HL-60/S4 treated with retinoic acid at 250 ng/mL for 4 days and 3 days (cell line): ENCODE data around the gene LTN1.
"Not testable (repeated sequence)": the region's sequence is repeated elsewhere in the genome, so short reads cannot be mapped to it uniquely, and the experiment has no call there.

Experiments used
- in situ Hi-C: fragments of 300-500 bp; cut with MboI; formaldehyde crosslinking; loops from 2 replicates; pipeline ENCODE4 v1.7.0; 2022; ENCODE audit warnings: low sequenced_read_pairs

The LTN1 gene

DNA sequence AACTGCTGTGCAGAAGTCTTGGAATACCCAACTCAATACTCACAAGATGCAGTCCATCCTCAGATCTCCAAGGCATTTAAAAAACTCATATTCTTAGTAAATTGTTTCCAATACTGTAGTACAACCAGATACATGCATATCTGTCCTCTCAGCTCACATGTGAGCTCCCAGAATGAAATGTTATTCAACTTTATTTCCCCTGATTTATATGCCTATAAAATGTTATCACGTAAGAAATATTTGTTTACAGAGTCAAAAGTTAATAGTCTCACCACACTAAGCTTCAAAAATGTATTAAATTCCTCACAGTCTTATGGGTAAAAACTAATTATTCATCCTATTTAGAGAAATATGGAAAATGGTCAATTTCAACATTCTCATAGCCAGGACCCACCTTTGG is 56.6 kb downstream of the LTN1 start:
- in situ Hi-C loops: no loop called here

DNA sequence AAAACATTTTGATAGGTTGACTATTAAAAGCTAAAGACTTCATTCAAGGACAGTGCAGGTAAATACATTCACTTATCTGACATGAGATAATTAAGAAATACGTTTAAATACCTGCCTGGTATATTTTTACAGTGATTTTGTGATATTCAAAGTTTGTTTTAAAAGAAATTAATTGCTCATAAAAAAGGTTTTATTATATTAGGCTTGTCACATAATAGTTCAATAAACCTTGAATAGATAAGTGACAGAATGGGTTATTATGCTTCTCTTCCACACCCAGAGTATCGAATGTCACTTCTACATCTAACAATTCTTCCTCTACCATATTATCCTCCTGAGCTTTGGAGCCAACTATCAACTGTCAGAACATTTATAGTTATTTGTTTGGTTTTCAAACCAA is 60.0 kb downstream of the LTN1 start:
- in situ Hi-C loops: no loop called here

DNA sequence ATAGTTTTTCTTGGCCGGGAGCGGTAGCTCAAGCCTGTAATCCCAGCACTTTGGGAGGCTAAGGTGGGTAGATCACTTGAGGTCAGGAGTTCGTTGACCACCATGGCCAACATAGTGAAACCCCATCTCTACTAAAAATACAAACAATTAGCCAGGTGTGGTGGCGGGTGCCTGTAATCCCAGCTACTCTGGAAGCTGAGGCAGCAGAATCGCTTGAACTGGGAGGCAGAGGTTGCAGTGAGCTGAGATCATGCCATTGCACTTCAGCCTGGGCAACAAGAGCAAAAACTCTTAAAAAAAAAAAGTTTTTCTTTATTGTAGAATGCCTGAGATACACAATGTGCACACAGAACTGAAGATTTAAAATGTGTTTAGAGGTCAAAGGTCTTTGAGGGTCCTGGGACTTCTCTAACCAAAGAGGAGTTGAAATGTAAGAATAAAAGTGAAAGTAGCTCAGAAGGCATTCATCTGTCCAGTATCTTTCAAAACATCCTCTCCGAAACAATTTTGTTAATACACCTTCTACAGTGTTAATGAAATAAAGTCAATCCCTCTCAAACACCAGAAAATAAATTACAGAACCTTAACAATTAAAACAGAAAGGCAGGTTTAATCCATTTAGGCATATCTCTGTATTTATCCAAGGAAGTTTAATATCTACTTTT is 60.8 kb downstream of the LTN1 start:
- in situ Hi-C loops: not testable (repeated sequence)

DNA sequence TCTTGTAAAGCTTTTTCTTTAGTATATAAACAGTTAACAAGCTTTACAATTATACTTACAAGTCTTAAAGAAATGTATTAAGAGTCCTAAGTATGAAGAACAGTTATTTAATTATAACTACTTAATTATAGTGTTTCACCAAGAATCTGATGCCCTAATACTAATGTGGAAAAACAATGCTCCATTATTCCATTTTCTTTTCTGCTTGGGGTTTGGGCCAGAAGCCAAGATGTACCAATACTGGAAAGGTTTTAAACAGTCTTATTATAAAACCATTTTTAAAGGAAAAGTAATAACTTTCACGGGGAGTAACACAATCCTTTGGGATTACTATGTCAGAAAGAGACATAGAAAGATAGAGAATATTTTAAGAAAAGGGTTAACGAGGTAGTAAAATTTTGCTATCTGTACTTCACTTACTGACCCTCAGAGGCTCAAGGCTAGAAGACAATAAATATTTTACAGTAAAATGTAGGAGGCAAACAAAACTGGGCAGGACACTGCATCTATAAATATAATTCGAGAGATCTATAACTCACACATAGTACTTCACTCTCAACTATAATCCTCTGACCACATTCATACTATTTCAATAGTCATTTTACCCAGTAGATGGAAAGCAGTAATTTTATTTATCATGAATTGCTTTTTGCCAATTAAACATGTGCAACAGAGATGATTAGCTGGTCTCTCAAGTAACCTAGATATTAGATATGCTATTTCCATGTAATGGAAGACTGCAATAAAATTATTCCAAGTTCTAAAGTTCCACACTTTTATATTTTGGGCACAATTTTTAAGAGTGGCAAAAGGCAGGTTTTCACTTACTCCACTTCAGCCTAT is 63.9 kb downstream of the LTN1 start:
- in situ Hi-C loops: no loop called here

DNA sequence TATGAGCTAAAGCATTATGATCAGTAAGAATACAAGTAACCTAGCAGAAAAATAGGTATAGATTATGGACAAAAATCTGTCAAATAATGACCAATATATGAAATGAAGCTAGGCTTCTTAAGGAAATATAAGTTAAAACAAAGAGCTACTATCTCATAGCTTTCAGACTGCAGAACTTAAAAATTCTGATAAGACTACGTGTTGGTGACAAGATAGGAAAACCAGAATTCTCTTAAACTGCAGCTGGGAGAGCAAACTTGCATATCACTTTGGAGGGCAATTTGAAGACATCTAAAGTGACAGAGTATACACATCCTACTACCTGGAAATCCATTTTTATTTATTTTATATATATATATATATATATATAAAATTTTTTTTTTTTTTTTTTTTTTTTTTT is 65.5 kb downstream of the LTN1 start:
- in situ Hi-C loops: no loop called here

DNA sequence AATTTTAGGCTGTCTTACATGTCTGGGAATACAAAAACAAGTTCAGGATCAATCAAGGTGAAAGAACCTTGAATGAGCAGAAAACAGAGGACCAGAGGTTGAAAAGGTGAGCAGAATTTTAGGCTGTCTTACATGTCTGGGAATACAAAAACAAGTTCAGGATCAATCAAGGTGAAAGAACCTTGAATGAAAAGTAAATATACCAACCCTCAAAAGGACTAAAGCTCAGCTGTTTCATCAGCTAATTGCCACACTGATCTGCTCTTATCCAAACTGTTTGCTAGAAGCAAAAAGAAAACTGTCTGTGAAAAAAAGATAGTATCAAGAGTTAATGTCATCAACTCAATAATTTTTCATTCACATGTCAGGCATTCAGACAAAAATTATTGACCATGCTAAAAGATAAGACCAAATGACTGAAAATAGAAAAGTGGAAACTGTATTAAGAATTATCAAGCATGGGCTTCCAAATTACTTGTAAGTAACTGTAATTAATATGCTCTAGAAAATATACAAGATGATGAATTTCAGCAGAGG is 69.2 kb downstream of the LTN1 start:
- in situ Hi-C loops: no loop called here

DNA sequence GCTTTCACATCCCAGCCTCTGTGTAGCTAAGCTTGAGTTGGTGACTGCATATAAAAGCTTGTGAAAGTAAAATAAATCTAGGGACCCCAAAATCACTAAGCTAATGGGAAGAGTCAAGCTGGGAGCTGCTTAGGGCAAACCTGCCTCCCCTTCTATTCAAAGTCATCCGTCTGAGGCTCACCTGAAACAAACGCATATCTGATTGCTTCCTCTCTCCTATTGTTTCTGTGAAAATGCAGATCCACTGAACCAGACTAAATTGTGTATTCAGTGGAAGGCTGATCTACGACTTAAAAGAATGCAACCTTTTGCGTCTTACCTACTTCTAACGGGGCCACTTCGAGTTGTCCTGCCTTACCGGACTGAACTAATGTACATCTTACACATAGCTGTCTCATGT is 70.3 kb downstream of the LTN1 start:
- in situ Hi-C loops: no loop called here

DNA sequence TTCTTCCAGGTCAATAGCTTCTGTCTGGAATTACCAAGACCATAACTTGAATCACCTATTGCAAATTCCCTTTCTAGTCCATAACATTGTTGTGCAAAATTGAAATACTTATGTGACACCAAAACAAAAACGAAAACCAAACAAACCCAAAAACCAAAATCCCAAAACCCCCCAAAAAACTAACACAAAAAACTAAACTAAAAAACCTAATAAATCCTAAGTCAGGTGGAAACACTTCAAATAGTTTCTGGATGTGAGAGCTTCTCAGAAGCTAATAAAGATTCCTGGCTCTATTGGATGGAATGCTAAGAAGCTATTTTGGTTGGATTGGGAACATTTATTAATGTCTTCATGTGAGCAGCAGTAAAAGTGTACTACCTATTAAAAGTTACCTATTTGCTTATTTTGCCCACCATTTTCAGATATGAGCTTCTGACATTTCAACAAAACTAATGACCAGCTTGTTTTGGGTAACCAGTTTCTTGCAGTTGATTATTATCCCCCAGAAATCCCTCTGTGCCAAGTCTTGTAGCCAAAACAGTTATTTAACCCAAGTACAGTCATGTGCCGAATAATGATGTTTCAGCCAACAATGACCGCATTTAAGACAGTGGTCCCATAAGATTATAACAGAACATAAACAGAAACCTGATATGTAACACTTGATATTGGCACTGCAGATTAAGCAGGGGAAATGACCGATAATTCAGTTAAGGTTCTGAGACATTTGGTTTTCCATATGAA is 76.4 kb downstream of the LTN1 start:
- in situ Hi-C loops: no loop called here

DNA sequence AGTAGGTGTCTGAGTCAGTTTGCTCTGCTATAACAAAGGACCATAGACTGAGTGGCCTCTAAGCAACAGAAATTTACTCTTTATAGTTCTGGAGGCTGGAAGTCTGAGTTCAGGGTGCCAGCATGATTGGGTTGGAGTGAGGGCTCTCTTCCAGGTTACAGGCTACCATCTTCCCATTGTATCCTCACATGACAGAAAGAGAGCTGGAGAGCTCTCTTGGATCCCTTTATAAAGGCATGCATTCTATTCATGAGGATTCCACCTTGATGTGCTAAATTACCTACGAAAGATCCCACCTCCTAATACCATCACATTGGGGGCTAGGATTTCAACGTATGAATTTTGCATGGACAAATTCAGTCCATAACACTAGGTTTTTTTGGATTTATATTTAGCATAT is 79.6 kb downstream of the LTN1 start:
- in situ Hi-C loops: no loop called here

DNA sequence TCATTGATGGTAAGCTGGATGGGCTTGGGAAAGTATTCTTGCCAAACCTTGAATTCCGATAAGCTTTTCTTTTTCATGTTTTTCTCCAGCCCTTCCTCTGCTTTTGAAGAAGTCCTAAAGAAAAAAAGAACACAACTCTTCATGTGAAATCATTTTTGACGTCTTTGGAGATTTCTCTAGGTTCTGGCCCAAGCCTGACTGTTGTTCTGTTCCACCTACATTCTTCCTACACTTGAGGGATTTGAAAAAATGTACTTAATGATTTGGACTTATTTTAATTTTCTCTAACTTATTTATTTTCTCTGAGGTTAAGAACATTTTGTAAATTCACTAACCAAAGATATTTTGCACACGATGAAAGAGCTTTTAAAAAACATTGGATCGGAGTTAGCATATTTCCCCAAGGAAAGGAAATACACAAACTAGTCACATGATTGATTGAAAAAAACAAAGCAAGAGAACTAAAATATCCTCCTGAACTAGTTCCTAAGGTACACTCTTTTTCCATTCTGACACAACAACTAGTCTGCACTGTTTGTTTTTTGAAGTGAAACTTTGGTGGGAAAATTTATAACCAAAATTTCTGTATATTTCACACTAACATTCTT is 82.3 kb downstream of the LTN1 start:
- in situ Hi-C loops: no loop called here

DNA sequence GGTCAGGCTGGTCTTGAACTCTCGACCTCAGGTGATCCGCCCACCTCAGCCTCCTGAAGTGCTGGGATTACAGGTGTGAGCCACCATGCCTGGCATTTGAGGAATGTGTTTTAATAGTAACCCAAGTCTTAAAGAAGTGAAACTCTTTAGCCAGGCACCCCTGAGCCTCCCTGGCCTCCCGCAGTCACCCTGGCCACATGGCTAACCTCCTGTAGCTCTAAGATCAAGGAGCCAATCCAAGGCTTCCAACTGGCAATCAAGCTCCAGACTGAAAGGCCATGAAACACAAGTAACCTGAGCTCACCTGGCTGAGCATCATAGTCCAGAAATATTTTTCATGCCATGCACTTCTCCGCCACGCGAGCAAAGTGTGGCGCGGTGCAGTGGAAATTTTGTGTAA is 84.3 kb downstream of the LTN1 start:
- in situ Hi-C loops: no loop called here

DNA sequence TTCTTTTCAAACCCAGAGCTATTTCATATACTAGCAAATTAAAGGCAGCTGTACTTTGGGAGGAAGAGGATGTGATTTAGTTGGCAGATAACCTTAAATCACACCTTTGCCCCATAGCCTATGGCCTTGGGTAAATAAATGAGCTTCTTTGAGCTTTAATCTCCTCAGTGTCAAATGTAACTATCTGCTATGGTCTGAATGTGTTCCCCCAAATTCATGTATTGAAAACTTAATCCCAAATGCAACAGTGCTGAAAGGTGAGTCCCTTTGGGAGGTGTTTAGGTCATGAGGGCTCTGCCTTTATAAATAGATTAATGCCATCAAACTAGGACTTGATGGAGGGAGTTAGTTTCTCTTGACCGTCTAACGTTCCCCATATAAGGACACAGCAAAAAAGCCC is 85.8 kb downstream of the LTN1 start:
- in situ Hi-C loops: no loop called here

DNA sequence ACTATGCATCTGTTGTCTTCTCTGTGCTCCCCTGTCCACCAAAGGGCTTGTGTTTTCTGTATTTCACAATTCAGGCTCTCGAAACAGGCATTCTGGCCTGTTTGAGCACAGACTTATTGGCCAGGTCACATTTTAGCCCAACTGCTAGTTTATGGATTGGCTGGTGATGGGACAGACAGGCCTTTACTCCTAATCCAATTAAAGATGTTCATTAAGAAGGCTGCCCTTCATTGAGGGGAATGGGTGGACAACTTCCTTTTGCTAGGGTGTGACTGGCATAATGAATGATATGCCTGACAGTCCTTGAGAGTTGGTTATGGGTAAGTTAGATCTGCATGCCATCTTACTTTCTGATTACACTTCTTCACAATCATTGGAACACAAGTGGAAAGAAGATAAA is 86.4 kb downstream of the LTN1 start:
- in situ Hi-C loops: no loop called here

DNA sequence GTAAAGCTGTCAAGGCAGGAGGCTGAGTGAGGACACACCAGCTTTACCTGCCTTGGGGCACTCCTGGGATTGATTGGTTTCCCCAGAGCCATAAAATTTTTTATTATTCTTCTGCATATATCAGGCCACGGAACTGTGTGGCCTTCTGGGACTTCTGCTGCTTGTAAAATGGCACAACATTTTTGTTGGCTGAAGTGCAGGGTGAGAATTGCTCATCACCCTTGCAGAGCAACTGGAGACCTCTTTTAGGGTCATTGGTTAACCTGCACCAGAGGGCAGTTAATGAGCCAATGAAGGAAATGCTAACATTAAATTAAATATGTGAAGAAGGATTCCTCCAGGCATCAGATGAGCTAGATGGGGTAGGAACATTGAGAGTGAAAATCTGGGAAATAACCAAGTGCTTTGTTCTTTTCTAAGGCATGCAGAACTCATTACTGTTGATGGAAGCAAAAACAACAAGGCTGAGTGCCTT is 87.7 kb downstream of the LTN1 start:
- in situ Hi-C loops: no loop called here

DNA sequence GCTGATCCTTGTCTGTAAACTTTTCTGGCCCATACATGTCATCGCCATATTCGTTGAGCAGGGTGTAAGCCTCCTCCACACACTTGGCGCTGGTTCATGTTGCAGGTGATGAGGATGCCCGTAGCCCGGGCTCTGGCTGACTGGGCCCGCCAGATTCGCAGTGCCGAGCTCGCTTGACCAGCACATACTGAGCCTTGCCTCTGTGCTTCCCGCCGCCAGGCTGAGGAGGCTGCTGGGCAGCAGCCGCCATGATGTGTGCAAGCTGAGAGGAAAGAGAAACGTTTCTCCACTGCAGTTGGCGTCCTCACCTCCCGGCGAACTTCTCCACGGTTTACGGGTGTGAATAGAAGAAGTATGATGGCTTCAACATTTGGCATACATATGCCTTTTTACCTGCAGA is 89.2 kb downstream of the LTN1 start:
- in situ Hi-C loops: no loop called here

DNA sequence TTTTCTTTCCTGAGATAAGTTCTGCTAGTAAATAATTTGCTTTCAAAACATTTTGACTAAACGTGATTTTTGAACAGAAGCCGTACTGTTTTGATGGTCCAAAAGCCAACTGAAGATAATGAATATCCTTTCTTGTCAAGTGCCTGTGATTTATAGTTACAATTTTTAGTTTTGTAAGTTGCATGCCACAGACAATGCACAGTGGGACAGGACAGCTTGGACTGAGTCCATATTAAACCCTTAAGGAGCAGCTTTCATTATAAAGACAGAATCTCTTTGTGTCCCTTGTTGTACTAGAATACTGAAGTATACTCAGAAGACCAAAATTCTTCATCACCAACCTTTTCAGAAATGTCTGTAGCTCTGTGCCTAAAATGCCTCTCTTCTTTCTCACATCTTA is 92.2 kb downstream of the LTN1 start:
- in situ Hi-C loops: no loop called here

DNA sequence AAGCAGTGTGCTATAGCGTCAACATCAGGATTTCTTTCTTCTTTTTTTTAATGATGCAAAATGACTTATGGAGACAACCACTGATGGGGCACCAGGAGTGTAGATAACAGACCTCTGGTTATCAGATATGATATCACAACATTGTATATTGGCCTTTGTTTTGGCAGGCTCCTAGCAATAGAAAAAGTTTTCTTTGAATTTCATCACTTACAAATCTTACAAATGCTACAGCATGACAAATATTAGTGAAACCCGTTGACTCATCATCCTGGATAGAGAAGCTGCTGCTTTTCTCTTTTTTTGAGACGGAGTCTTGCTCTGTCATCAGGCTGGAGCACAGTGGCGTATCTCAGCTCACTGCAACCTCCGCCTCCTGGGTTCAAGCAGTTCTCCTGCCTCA is 92.9 kb downstream of the LTN1 start:
- in situ Hi-C loops: no loop called here

DNA sequence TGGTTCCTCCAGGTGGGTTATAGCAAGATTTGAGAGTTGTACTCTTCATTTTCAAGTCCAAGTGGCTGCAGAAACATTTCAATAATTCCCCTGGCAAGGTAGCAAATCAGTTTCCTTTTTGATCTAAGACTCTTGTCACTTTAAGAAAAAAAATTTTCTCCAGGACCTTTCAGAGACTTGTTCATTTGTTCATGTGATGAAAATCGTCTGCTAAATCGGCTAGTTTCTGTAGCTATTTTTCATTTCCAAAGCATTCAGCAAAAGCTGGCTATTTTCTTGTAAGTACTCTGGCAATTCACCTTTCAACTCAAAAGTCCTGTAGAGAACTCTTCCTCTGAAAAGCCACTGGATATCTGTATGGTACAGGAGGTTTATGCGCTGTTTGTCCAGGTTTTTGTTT is 93.5 kb downstream of the LTN1 start:
- in situ Hi-C loops: no loop called here

DNA sequence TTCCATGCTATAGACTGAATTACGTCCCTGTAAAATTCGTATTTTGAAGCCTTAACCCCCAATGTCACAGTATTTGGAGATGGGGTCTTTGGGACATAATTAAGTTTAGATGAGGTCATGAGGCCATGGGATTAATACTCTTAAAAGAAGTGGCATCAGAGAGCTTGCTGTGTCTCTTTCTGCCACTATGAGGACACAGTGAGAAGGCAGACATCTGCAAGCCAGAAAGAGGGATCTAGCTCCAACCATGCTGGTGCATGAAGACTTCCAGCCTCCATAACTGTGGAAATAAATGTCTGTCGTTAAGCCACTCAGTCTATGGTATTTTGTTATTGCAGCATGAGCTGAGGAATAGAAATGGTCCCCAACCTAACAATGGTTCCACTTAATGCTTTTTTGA is 99.0 kb downstream of the LTN1 start:
- in situ Hi-C loops: no loop called here

DNA sequence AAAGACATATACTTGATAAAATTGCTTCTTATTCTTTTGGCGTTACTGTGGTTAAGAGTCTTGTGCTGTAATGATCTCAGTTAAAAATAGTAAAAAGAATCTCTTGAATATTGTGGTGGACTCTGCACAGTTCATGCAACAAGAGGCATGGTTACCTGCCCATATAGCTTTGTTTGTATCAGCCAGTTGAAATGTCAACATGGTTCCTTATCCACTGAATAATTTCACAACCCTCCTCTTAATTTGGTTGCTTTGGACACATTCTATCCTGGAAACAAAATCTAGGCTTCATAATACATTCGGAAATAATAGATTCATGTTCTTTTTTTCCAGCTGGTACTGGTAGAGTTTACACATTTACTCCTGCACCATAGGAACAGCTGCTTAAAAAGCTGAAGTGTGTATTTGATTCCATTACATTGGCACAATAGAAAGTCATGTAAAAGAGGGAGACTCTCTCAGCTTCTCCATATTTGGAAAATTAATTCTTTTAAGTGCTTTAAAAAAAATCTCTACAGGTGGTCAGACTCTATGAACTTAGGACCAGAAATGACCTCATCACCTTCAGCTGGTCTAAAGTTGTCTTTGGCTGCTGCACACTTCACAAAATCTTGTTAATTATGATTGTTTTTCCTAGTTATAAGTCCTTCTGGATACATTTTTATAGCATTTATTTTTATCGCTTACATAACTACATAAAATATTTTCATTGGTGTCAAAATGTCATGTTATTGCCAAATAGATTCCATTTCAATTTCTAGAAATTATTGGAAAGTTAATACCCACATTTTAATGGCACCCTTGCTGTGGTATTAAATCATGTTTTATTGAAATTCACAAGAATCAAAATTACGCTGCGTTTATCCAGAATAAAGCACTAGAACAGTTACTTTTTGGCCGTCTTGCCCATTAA is 100.2 kb downstream of the LTN1 start:
- in situ Hi-C loops: no loop called here
